ENCODE measurements around the gene FAM222B.
A peak's percentile ranks its signal among the peaks of the same experiment; 100 is the strongest.
"Not testable (repeated sequence)": the region's sequence is repeated elsewhere in the genome, so short reads cannot be mapped to it uniquely, and the experiment has no call there.

The FAM222B gene

GRCh38 chr17:28726627-28727491 lies 115.7 kb downstream of the FAM222B start:
- H3K4me3 ChIP-seq (ENCODE audit: low read length) = peak overlapping the region; percentile 74
- no peaks in the 10 kb centered on the region for H3K27me3 ChIP-seq (ENCODE audit: control insufficient read depth, insufficient read depth, low read length)
- H3K4me1 ChIP-seq (ENCODE audit: control insufficient read depth, insufficient read depth, low read length) = peaks cover 44% of the 10 kb centered on the region
- peak overlapping the region; percentile 99 for H3K4me2 ChIP-seq (ENCODE audit: low read length)
- H3K36me3 ChIP-seq (ENCODE audit: insufficient read depth, low read length) = peaks cover 32% of the 10 kb centered on the region
- H3K9me3 ChIP-seq (replicated peaks; ENCODE audit: low read length) = no peaks in the 10 kb centered on the region
- peak overlapping the region; percentile 71 for H3K9ac ChIP-seq (ENCODE audit: low read depth, low read length)

GRCh38 chr17:28726226-28726626 lies 116.4 kb downstream of the FAM222B start, which contains the start of gene TLCD1:
Gene TLCD1 (minus strand): TSS chr17:28726233. CDS start chr17:28726097, 136 bp downstream.
- Histone ChIP-seq H3K9me3 (replicated peaks; ENCODE audit: low read length) (no peaks in the 10 kb centered on the region), H3K4me2 (ENCODE audit: low read length) (peak within 1 kb of the TSS; percentile 99), H3K27me3 (ENCODE audit: control insufficient read depth, insufficient read depth, low read length) (no peaks in the 10 kb centered on the region), H3K36me3 (ENCODE audit: insufficient read depth, low read length) (peaks cover 38% of the 10 kb centered on the region), H3K4me1 (ENCODE audit: control insufficient read depth, insufficient read depth, low read length) (peaks cover 51% of the 10 kb centered on the region), H3K9ac (ENCODE audit: low read depth, low read length) (peak within 1 kb of the TSS; percentile 80), H3K4me3 (ENCODE audit: low read length) (peak within 1 kb of the TSS; percentile 74)

- H3K4me1 ChIP-seq (ENCODE audit: control insufficient read depth, insufficient read depth, low read length) = peaks cover 52% of the 10 kb centered on the region
- peaks cover 43% of the 10 kb centered on the region for H3K36me3 ChIP-seq (ENCODE audit: insufficient read depth, low read length)
- peak overlapping the region; percentile 99 for H3K4me2 ChIP-seq (ENCODE audit: low read length)
- H3K9me3 ChIP-seq (replicated peaks; ENCODE audit: low read length) = no peaks in the 10 kb centered on the region
- no peaks in the 10 kb centered on the region for H3K27me3 ChIP-seq (ENCODE audit: control insufficient read depth, insufficient read depth, low read length)
- peak overlapping the region; percentile 80 for H3K9ac ChIP-seq (ENCODE audit: low read depth, low read length)
- H3K4me3 ChIP-seq (ENCODE audit: low read length) = peak overlapping the region; percentile 74
Observed at GRCh38 chr17:28725660-28726225, 116.8 kb downstream of the FAM222B start.

GRCh38 chr17:28725166-28725659 lies 117.4 kb downstream of the FAM222B start:
- peak overlapping the region; percentile 74 for H3K4me3 ChIP-seq (ENCODE audit: low read length)
- H3K9ac ChIP-seq (ENCODE audit: low read depth, low read length) = peak overlapping the region; percentile 80
- H3K9me3 ChIP-seq (replicated peaks; ENCODE audit: low read length) = no peaks in the 10 kb centered on the region
- peak overlapping the region; percentile 99 for H3K4me2 ChIP-seq (ENCODE audit: low read length)
- no peaks in the 10 kb centered on the region for H3K27me3 ChIP-seq (ENCODE audit: control insufficient read depth, insufficient read depth, low read length)
- H3K4me1 ChIP-seq (ENCODE audit: control insufficient read depth, insufficient read depth, low read length) = peaks cover 52% of the 10 kb centered on the region
- H3K36me3 ChIP-seq (ENCODE audit: insufficient read depth, low read length) = peaks cover 44% of the 10 kb centered on the region

GRCh38 chr17:28724500-28725165 lies 118.0 kb downstream of the FAM222B start:
- Histone ChIP-seq H3K36me3 (ENCODE audit: insufficient read depth, low read length) (peaks cover 44% of the 10 kb centered on the region), H3K4me3 (ENCODE audit: low read length) (peak overlapping the region; percentile 74)

GRCh38 chr17:28723836-28724499 lies 118.6 kb downstream of the FAM222B start:
- H3K4me3 ChIP-seq (ENCODE audit: low read length); H3K27me3 ChIP-seq (ENCODE audit: control insufficient read depth, insufficient read depth, low read length); H3K9me3 ChIP-seq (replicated peaks; ENCODE audit: low read length): not testable (repeated sequence)
- peak overlapping the region; percentile 32 for H3K9ac ChIP-seq (ENCODE audit: low read depth, low read length)
- H3K36me3 ChIP-seq (ENCODE audit: insufficient read depth, low read length) = peaks cover 44% of the 10 kb centered on the region
- peaks cover 53% of the 10 kb centered on the region for H3K4me1 ChIP-seq (ENCODE audit: control insufficient read depth, insufficient read depth, low read length)
- H3K4me2 ChIP-seq (ENCODE audit: low read length) = peak overlapping the region; percentile 99

More at GRCh38 chr17:28724500-28725165, 118.0 kb downstream of the FAM222B start:
- no peaks in the 10 kb centered on the region for H3K9me3 ChIP-seq (replicated peaks; ENCODE audit: low read length)
- peaks cover 52% of the 10 kb centered on the region for H3K4me1 ChIP-seq (ENCODE audit: control insufficient read depth, insufficient read depth, low read length)
- H3K4me2 ChIP-seq (ENCODE audit: low read length) = peak overlapping the region; percentile 99
- peak overlapping the region; percentile 80 for H3K9ac ChIP-seq (ENCODE audit: low read depth, low read length)
- H3K27me3 ChIP-seq (ENCODE audit: control insufficient read depth, insufficient read depth, low read length) = no peaks in the 10 kb centered on the region

GRCh38 chr17:28723159-28723835 lies 119.3 kb downstream of the FAM222B start:
- H3K9me3 ChIP-seq (replicated peaks; ENCODE audit: low read length) = no peaks in the 10 kb centered on the region
- no peak overlapping the region for H3K4me3 ChIP-seq (ENCODE audit: low read length)
- H3K4me2 ChIP-seq (ENCODE audit: low read length) = peak overlapping the region; percentile 91
- H3K27me3 ChIP-seq (ENCODE audit: control insufficient read depth, insufficient read depth, low read length) = no peaks in the 10 kb centered on the region
- H3K4me1 ChIP-seq (ENCODE audit: control insufficient read depth, insufficient read depth, low read length) = peaks cover 59% of the 10 kb centered on the region
- peak overlapping the region; percentile 23 for H3K9ac ChIP-seq (ENCODE audit: low read depth, low read length)
- peaks cover 44% of the 10 kb centered on the region for H3K36me3 ChIP-seq (ENCODE audit: insufficient read depth, low read length)

GRCh38 chr17:28722417-28723158 lies 120.0 kb downstream of the FAM222B start:
- Histone ChIP-seq H3K9ac (ENCODE audit: low read depth, low read length) (peak overlapping the region; percentile 23), H3K9me3 (replicated peaks; ENCODE audit: low read length) (no peaks in the 10 kb centered on the region), H3K27me3 (ENCODE audit: control insufficient read depth, insufficient read depth, low read length) (no peaks in the 10 kb centered on the region), H3K4me2 (ENCODE audit: low read length) (peak overlapping the region; percentile 91), H3K4me3 (ENCODE audit: low read length) (no peak overlapping the region), H3K4me1 (ENCODE audit: control insufficient read depth, insufficient read depth, low read length) (peaks cover 64% of the 10 kb centered on the region), H3K36me3 (ENCODE audit: insufficient read depth, low read length) (peaks cover 44% of the 10 kb centered on the region)

- Histone ChIP-seq H3K4me3 (ENCODE audit: low read length) (peak overlapping the region; percentile 95), H3K4me1 (ENCODE audit: control insufficient read depth, insufficient read depth, low read length) (peaks cover 67% of the 10 kb centered on the region), H3K36me3 (ENCODE audit: insufficient read depth, low read length) (peaks cover 48% of the 10 kb centered on the region), H3K4me2 (ENCODE audit: low read length) (peak overlapping the region; percentile 91), H3K9ac (ENCODE audit: low read depth, low read length) (peak overlapping the region; percentile 97)
- not testable (repeated sequence) for H3K9me3 ChIP-seq (replicated peaks; ENCODE audit: low read length); H3K27me3 ChIP-seq (ENCODE audit: control insufficient read depth, insufficient read depth, low read length)
Observed at GRCh38 chr17:28720997-28721329, 121.6 kb downstream of the FAM222B start.

GRCh38 chr17:28720247-28720996 lies 122.2 kb downstream of the FAM222B start:
- Histone ChIP-seq H3K4me2 (ENCODE audit: low read length) (peak overlapping the region; percentile 91), H3K27me3 (ENCODE audit: control insufficient read depth, insufficient read depth, low read length) (no peaks in the 10 kb centered on the region), H3K4me1 (ENCODE audit: control insufficient read depth, insufficient read depth, low read length) (peaks cover 68% of the 10 kb centered on the region), H3K4me3 (ENCODE audit: low read length) (peak overlapping the region; percentile 95), H3K9me3 (replicated peaks; ENCODE audit: low read length) (no peaks in the 10 kb centered on the region), H3K9ac (ENCODE audit: low read depth, low read length) (peak overlapping the region; percentile 97), H3K36me3 (ENCODE audit: insufficient read depth, low read length) (peaks cover 54% of the 10 kb centered on the region)

Data from skeletal muscle satellite cell (primary cell).